Activated T-helper 17 cell treated with anti-CD3 and anti-CD28 coated beads, Interleukin-2, amount 50 U/mL, for 72 hours (primary cell): Measurements from ENCODE around the gene SKAP1. TPM values are rescaled to one million over a fixed set of nuclear protein-coding genes. Genes with fewer than 3 reads are reported as not detected.
"Not testable (repeated sequence)": the region's sequence is repeated elsewhere in the genome, so short reads cannot be mapped to it uniquely, and the experiment has no call there.

ENCODE experiments used
- ATAC-seq: fragments of 150-1000 bp; cut with Tn5 transposase; replicated peaks from 2 replicates; pipeline ENCODE4 v1.10.0; 2021; ENCODE audit warnings: mild to moderate bottlenecking, moderate library complexity
- H3K27ac Mint-ChIP-seq: one replicate; pipeline ENCODE4 v1.8.0; 2022; ENCODE audit warnings: mixed read lengths
- H3K27me3 Mint-ChIP-seq: one replicate; pipeline ENCODE4 v1.8.0; 2022; ENCODE audit warnings: mixed read lengths
- H3K36me3 Mint-ChIP-seq: one replicate; pipeline ENCODE4 v1.8.0; 2022; ENCODE audit warnings: low read depth, mild to moderate bottlenecking, mixed read lengths
- H3K4me1 Mint-ChIP-seq: one replicate; pipeline ENCODE4 v1.8.0; 2022; ENCODE audit warnings: mixed read lengths
- H3K4me3 Mint-ChIP-seq: one replicate; pipeline ENCODE4 v1.8.0; 2022; ENCODE audit warnings: mild to moderate bottlenecking, mixed read lengths
- H3K9me3 Mint-ChIP-seq: one replicate; pipeline ENCODE4 v1.8.0; 2022; ENCODE audit warnings: mixed read lengths
- total RNA-seq, 2 donors: library from RNA; stranded (reverse); gene quantifications; one replicate each; pipeline ENCODE4 v1.2.3, GENCODE V29; 2022

Gene SKAP1
- total RNA-seq, 2 donors from 2014 or later, result 71.4 to 103 TPM

- not testable (repeated sequence) for H3K9me3 Mint-ChIP-seq, H3K27me3 Mint-ChIP-seq, H3K4me3 Mint-ChIP-seq, ATAC-seq, H3K27ac Mint-ChIP-seq, H3K36me3 Mint-ChIP-seq
- peaks cover 27% of the 10 kb centered on the region for H3K4me1 Mint-ChIP-seq
Observed at GRCh38 chr17:48245465-48246033, 184.5 kb downstream of the SKAP1 start.

DNA sequence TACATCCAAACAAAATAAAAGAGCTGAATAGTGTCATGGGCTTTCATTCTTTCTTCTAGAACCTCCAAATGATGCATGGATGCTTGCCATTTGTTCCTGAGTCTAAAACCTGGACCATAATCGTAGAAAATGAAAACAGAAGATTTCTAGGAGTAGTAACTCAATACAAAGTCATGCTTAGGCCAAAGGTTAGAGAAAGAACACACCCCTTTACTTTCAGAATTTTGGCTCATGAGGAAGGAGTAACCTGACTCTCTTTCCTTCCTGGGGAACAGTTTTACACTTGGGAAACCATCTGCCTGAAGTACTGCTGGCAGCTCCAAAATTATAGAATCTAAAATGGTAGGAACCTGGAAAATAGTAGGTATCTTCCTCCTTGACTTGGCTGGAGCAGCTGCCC lies 185.2 kb downstream of the SKAP1 start:
- Mint-ChIP-seq H3K4me3 (no peak overlapping the region), H3K4me1 (peaks cover 29% of the 10 kb centered on the region), H3K9me3 (no peaks in the 10 kb centered on the region), H3K27ac (peak overlapping the region; percentile 12), H3K27me3 (no peaks in the 10 kb centered on the region), H3K36me3 (peaks cover 8% of the 10 kb centered on the region)
- ATAC-seq, result no peak

DNA sequence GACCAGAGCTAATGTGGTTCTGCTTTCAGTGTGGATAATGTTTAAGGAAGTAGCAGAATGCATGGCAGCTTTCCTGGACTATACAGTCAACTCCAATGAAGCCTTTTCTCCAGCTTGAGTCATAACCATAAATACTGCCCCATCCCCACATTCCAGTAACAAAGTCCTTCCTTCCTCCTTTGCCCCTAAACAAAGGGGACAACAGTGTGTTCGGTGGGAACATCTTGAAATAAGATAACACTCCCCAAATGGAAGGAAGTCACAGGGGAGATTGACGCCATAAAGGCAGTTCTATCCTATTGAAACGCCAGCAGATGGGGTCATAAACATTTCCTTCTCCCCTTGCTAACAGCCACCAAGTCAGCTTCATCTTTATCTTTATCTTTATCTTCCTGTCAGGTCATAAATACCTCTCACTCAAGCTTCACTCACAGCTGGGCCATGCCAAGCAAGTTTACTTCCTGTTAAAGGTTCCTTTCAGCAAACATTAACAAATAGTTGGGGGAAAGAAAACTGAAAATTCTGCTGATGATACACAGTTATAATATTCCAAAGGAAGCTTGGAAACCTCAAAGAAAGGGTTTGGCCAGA lies 185.8 kb downstream of the SKAP1 start:
- no peak overlapping the region for H3K4me3 Mint-ChIP-seq
- peak overlapping the region; percentile 12 for H3K27ac Mint-ChIP-seq
- H3K9me3 Mint-ChIP-seq, result no peaks in the 10 kb centered on the region
- H3K27me3 Mint-ChIP-seq, result no peaks in the 10 kb centered on the region
- peaks cover 14% of the 10 kb centered on the region for H3K36me3 Mint-ChIP-seq
- H3K4me1 Mint-ChIP-seq, result peaks cover 34% of the 10 kb centered on the region
- no peak for ATAC-seq

DNA sequence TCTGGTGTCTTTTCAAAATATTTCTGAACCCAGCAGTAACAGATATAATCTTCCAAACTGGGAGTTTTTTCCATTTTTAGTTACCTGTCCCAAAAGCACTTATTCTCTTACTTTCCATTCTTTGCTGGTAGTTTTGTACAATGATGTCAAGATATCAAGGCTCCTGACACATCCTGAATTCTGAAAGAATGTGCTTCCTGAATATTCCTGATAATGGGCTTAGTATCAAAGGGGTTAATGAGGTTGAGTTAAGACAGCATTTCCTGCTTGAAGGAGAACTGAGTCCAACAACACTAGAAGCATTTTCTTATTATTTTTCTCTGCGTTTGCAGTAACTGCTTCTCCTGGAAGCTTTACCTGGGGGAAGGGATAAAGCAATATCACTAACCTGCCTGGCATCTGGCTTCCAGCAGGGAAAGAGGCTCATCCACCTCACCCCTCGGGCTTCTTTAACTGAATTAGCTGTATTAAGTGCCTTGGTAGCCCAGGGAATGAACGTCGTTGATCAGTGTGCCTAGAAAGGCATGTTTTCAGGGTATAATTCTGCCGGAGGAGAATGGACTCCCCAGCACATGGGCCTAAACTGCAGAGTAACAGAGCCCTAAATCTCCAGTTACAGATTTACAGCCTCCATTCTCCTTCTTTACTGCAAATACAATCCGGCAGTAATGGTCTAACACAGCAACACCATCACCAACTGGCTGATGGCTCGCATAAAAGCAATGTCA lies 188.1 kb downstream of the SKAP1 start:
- peak overlapping the region; percentile 40 for H3K4me3 Mint-ChIP-seq
- peak overlapping the region; percentile 37 for H3K27ac Mint-ChIP-seq

DNA sequence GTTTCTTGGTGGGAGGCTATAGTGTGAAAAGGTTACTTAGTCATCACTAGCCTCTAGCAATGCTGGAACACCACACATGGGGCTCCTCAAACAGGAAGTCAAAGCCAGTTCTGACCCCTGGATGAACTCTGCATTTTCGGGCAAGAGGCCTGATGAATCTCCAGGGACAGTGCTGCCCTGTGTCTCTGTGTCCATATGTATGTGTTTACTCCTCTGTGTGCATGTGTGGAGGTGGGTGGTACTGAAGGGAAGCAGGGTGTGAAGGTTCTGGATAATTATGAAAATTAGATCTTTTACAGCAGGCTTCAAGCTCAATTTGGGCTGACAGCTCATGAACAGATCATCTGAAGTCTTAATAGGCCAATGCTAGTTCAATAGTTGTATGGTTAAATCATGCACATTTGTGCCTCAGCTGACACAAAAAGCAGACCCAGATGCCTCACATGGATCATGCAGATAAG lies 188.9 kb downstream of the SKAP1 start:
- peak overlapping the region; percentile 37 for H3K27ac Mint-ChIP-seq
- peak; percentile 92 for ATAC-seq
- H3K36me3 Mint-ChIP-seq, result peaks cover 5% of the 10 kb centered on the region
- peak overlapping the region; percentile 40 for H3K4me3 Mint-ChIP-seq
- no peaks in the 10 kb centered on the region for H3K27me3 Mint-ChIP-seq
- H3K4me1 Mint-ChIP-seq, result peaks cover 34% of the 10 kb centered on the region
- H3K9me3 Mint-ChIP-seq, result no peaks in the 10 kb centered on the region

More for the DNA sequence above, 188.1 kb downstream of the SKAP1 start:
- Mint-ChIP-seq H3K4me1 (peaks cover 39% of the 10 kb centered on the region), H3K27me3 (no peaks in the 10 kb centered on the region), H3K36me3 (peaks cover 5% of the 10 kb centered on the region), H3K9me3 (no peaks in the 10 kb centered on the region)
- ATAC-seq, result no peak

DNA sequence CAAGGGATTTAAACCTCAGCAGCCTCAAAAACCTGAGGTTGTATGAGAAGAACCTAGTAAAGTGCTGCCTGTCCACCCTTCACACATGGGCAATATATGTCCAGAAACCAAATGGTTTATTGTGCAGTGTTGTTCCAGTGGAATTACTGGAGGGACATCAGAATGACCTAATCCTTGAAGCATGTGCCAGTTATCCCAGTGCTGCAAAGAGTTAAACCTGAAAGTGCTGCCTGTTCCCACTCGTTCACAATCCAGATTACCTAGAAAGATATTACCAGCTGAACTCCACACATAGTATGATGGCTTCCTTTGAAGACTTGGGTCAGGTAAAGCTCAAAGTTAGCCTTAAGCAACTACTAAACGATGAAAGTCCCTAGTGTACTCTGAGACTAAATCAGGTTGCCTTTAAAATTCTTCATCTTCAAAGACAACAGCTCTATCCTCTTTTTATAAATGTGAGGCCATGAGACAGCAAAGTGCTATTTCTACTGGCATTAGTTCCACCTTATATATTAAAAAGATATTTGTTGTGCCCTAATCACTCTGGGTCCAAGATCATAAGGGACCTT lies 189.4 kb downstream of the SKAP1 start:
- peaks cover 11% of the 10 kb centered on the region for H3K36me3 Mint-ChIP-seq
- H3K27ac Mint-ChIP-seq, result peak overlapping the region; percentile 37
- peak overlapping the region; percentile 40 for H3K4me3 Mint-ChIP-seq
- peaks cover 38% of the 10 kb centered on the region for H3K4me1 Mint-ChIP-seq
- H3K9me3 Mint-ChIP-seq, result no peaks in the 10 kb centered on the region
- H3K27me3 Mint-ChIP-seq, result no peaks in the 10 kb centered on the region
- peak; percentile 9 for ATAC-seq

DNA sequence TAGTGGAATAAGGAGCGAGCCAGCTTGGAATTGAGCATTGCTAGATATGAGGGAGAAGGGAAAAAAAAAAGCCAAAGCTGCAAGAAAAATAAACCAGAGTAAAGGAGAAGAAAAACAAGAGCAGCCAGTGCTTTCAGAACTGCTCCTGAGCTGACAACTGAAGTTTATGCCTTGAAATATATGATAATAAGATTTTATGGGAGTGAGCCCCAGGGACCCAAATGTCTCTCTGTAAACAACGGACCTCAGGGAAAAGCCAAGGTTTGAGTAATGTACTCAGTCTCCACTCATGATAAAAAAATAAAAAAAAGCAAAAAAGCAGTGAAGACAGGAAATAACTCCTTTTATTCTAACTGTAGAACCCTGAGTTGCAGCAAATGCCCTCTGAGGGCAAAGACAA lies 189.9 kb downstream of the SKAP1 start:
- Mint-ChIP-seq H3K4me3 (peak overlapping the region; percentile 14), H3K4me1 (peaks cover 38% of the 10 kb centered on the region), H3K27ac (peak overlapping the region; percentile 51), H3K9me3 (no peaks in the 10 kb centered on the region), H3K36me3 (peaks cover 14% of the 10 kb centered on the region), H3K27me3 (no peaks in the 10 kb centered on the region)
- ATAC-seq, result no peak

- H3K27me3 Mint-ChIP-seq, result no peaks in the 10 kb centered on the region
- no peak for ATAC-seq
- peak overlapping the region; percentile 14 for H3K4me3 Mint-ChIP-seq
- no peaks in the 10 kb centered on the region for H3K9me3 Mint-ChIP-seq
- H3K4me1 Mint-ChIP-seq, result peaks cover 37% of the 10 kb centered on the region
- peaks cover 19% of the 10 kb centered on the region for H3K36me3 Mint-ChIP-seq
- H3K27ac Mint-ChIP-seq, result peak overlapping the region; percentile 51
Observed at GRCh38 chr17:48239603-48239995, 190.4 kb downstream of the SKAP1 start.

- Mint-ChIP-seq H3K4me1 (peaks cover 32% of the 10 kb centered on the region), H3K27me3 (no peaks in the 10 kb centered on the region), H3K36me3 (peaks cover 19% of the 10 kb centered on the region), H3K27ac (peak overlapping the region; percentile 51), H3K4me3 (peak overlapping the region; percentile 14), H3K9me3 (no peaks in the 10 kb centered on the region)
- ATAC-seq, result no peak
Observed at GRCh38 chr17:48238933-48239602, 190.9 kb downstream of the SKAP1 start.

GRCh38 chr17:48237456-48237855 lies 192.6 kb downstream of the SKAP1 start:
- Mint-ChIP-seq H3K4me3 (no peak overlapping the region), H3K27me3 (no peaks in the 10 kb centered on the region), H3K9me3 (no peaks in the 10 kb centered on the region), H3K36me3 (peaks cover 26% of the 10 kb centered on the region), H3K4me1 (peaks cover 28% of the 10 kb centered on the region), H3K27ac (no peak overlapping the region)
- ATAC-seq, result no peak

GRCh38 chr17:48236681-48237134 lies 193.3 kb downstream of the SKAP1 start:
- H3K27ac Mint-ChIP-seq, result no peak overlapping the region
- ATAC-seq, result peak; percentile 41
- H3K27me3 Mint-ChIP-seq, result no peaks in the 10 kb centered on the region
- peaks cover 30% of the 10 kb centered on the region for H3K4me1 Mint-ChIP-seq
- H3K36me3 Mint-ChIP-seq, result peaks cover 31% of the 10 kb centered on the region
- H3K9me3 Mint-ChIP-seq, result no peaks in the 10 kb centered on the region
- H3K4me3 Mint-ChIP-seq, result no peak overlapping the region

DNA sequence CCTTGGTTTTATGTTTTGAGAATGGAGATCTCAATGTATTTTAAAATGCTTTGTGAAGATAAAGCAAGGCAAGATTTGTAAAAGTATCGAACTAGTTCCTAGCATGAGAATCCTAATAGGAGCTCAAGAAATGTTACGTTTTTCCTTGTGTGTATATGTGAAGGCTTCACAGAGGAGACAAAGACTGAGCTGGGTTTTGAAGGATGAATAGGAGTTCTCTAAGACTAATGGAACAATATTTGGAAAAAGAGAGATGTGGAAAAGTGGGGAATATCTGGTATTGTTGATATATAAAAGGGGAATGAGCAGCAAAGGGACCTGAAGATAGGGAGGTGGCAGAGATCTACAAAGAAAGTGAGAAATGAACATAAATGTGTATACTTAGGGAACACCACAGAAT lies 195.1 kb downstream of the SKAP1 start:
- Mint-ChIP-seq H3K27ac (no peak overlapping the region), H3K9me3 (no peaks in the 10 kb centered on the region), H3K4me3 (no peak overlapping the region), H3K36me3 (peaks cover 46% of the 10 kb centered on the region), H3K4me1 (peaks cover 21% of the 10 kb centered on the region), H3K27me3 (no peaks in the 10 kb centered on the region)
- ATAC-seq, result no peak

GRCh38 chr17:48231995-48232959 lies 197.7 kb downstream of the SKAP1 start:
- Mint-ChIP-seq H3K36me3 (peaks cover 44% of the 10 kb centered on the region), H3K27ac (no peak overlapping the region), H3K9me3 (no peaks in the 10 kb centered on the region), H3K4me1 (peaks cover 10% of the 10 kb centered on the region), H3K4me3 (no peak overlapping the region), H3K27me3 (no peaks in the 10 kb centered on the region)
- ATAC-seq, result no peak
